IPS-15b (cell line): ENCODE results near the gene CAPS.

ENCODE experiments used
- H3K27me3 ChIP-seq: one replicate; pipeline ENCODE4 v1.6.1; 2013; ENCODE audit warnings: low read length; ENCODE audit not compliant: control insufficient read depth, insufficient read depth
- H3K36me3 ChIP-seq: one replicate; pipeline ENCODE4 v1.6.1; 2013; ENCODE audit warnings: low read length; ENCODE audit not compliant: control insufficient read depth, insufficient read depth
- H3K4me1 ChIP-seq: one replicate; pipeline ENCODE4 v1.6.1; 2013; ENCODE audit warnings: mild to moderate bottlenecking, low read length; ENCODE audit not compliant: control insufficient read depth, insufficient read depth
- H3K4me3 ChIP-seq: one replicate; pipeline ENCODE4 v1.5.1; 2013; ENCODE audit warnings: low read depth, low read length
- H3K9ac ChIP-seq: one replicate; pipeline ENCODE4 v1.6.1; 2013; ENCODE audit warnings: low read depth, mild to moderate bottlenecking, low read length
- H3K9me3 ChIP-seq: one replicate; pipeline ENCODE4 v1.6.1; 2013; ENCODE audit warnings: mild to moderate bottlenecking, low read length; ENCODE audit not compliant: control insufficient read depth, insufficient read depth

CAPS gene

DNA sequence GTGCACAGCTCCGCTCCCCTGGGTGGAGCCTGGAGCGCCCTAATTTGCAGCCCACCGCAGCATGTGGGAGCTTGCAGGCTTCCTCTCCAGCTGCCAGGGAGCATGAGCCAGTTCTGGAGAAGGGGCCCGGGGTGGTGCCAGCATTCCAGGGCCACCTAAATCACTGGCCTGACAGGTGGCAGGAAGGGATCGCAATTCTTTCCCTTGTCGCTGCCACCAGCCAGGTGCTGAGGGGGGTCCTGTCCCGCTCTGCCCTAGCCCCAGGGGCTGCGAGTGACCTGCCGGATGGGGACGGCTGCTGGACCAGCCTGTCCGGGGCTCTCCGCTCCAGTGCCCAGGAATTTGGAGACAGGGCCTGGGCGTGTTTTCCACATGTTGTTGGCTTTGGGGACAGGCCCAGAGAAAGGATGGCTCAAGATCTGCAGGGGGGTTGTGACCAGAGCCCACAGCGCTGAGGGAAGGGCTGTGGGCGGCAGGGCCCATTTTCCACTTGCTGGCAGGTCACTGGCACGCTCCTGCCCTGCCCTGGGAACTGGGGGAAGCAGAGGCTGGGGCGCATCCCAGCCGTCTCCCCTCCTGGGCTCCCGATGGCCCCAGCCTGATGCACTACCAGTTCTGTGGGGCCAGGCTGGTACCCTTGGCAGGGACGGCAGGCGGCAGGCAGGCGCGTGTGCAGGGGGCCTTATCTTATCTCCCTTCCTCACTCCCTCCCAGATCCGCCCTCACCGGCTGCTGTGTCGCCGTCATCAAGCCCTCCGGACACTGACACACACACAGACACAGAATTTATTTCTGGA, 19.9 kb upstream of the CAPS start:
- no peak overlapping the region for H3K4me3 ChIP-seq
- H3K36me3 ChIP-seq = peaks cover 16% of the 10 kb centered on the region
- peaks cover 5% of the 10 kb centered on the region for H3K4me1 ChIP-seq
- no peaks in the 10 kb centered on the region for H3K27me3 ChIP-seq
- H3K9me3 ChIP-seq = no peaks in the 10 kb centered on the region
- H3K9ac ChIP-seq = no peak overlapping the region

DNA sequence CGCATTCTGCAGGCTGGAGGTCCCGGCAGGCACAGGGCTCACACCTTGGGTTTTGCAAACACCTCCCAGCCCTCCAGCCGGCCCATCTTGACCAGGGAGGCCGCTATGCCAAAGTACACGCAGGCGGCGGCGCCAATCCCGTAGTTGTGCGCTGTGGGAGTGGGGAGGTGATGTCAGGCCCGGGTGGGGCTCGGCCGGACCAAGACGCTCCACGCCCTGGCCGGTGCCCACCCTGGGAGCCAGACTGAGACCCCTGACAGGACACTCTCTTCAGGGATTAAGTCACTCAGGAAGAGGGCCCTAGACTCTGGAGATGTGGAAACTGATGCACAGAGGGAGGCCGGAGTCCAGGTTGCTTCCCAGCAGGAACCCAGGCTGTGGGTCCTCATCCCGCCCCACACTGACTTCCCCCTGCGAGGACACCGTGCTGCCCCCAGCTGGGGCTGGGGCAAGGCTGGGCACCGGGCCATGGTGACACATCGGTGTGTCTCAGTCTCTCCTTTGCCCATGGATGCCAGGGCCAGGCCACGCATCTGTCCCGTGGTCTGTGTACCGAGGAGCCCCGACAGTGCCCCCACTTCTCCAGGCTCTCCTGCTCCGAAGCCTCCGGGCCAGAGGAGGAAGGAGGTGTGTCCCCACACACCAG, 19.2 kb upstream of the CAPS start:
- H3K9ac ChIP-seq = no peak overlapping the region
- peaks cover 5% of the 10 kb centered on the region for H3K4me1 ChIP-seq
- no peaks in the 10 kb centered on the region for H3K9me3 ChIP-seq
- H3K4me3 ChIP-seq = no peak overlapping the region
- H3K36me3 ChIP-seq = peaks cover 16% of the 10 kb centered on the region
- H3K27me3 ChIP-seq = no peaks in the 10 kb centered on the region

DNA sequence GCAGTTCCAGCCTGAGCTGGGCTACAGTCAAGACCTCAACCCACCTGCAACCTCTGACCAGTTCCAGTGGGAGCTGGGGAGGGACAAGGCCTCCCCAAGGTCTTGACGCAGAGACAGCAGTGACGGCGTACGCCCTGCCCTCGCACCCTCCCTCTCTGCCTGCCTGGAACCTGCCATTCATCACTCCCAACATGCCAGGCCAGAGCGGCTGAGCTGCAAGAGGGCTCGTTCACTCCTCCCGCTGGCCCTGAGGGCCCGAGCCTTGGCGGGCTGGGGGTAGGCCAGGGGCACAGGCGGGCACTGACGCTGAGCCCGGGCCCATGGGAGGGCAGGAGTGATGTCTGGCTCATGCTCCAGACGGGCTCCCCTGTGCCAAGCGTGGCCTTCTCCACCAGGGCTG, 18.6 kb upstream of the CAPS start:
- H3K27me3 ChIP-seq = no peaks in the 10 kb centered on the region
- peaks cover 19% of the 10 kb centered on the region for H3K36me3 ChIP-seq
- no peak overlapping the region for H3K9ac ChIP-seq
- no peak overlapping the region for H3K4me3 ChIP-seq
- H3K9me3 ChIP-seq = no peaks in the 10 kb centered on the region
- peaks cover 5% of the 10 kb centered on the region for H3K4me1 ChIP-seq

DNA sequence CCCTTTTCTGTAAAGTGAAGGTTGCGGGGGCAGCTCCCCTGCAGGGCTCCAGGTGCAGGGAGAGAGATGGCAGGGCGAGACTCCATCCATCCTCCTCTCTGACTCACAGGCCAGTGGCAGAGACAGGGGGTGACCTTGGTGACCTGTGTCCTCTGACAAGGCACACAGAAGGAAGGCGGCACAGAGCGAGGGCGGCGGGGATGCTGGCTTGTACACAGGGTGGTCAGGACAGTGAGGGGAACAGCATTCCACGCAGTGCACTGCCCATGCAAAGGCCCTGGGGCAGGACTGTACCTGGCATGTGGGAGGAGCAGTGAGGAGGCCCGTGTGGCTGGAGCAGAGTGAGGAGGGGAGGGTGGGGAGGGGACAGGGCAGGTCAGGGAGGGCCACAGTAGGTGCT, 18.2 kb upstream of the CAPS start:
- Histone ChIP-seq H3K9ac (no peak overlapping the region), H3K4me1 (peaks cover 5% of the 10 kb centered on the region), H3K36me3 (peaks cover 20% of the 10 kb centered on the region), H3K27me3 (no peaks in the 10 kb centered on the region), H3K4me3 (no peak overlapping the region), H3K9me3 (no peaks in the 10 kb centered on the region)

DNA sequence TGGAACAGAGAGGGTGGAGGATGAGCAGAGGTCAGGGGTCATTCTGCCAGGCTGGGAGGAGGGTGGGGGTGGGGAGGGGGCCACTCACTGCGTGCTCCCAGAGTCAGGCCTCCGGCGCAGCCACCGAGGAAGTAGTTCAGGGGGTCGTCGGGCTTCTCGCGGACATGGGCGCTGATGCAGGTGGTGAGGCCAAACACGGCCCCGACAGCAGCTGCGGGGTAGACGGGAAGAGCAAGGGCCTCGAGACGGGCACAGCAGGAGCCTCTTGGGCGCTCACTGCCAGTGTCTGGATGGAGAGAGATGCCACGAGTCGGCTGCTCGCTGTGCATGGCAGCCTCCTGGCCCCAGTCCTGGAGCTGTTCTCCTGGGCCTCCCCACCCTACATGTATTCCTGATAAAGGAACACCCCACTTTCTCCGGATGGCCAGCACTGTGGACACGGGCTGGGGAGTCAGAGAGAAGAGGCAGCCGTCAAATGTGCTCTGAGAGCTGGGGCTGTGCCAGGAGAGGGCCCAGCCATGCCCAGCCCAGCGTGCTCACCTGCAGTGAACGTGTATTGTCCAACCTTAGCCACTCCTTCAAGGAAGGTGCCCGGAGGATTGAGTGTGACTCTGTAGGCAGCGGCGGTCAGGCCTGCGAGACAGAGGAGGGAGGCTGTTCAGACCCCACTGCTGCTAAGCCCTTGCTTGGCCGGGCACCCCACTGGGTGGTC, 17.5 kb upstream of the CAPS start:
- peaks cover 24% of the 10 kb centered on the region for H3K36me3 ChIP-seq
- no peak overlapping the region for H3K9ac ChIP-seq
- no peaks in the 10 kb centered on the region for H3K9me3 ChIP-seq
- peaks cover 5% of the 10 kb centered on the region for H3K4me1 ChIP-seq
- H3K4me3 ChIP-seq = no peak overlapping the region
- H3K27me3 ChIP-seq = no peaks in the 10 kb centered on the region

DNA sequence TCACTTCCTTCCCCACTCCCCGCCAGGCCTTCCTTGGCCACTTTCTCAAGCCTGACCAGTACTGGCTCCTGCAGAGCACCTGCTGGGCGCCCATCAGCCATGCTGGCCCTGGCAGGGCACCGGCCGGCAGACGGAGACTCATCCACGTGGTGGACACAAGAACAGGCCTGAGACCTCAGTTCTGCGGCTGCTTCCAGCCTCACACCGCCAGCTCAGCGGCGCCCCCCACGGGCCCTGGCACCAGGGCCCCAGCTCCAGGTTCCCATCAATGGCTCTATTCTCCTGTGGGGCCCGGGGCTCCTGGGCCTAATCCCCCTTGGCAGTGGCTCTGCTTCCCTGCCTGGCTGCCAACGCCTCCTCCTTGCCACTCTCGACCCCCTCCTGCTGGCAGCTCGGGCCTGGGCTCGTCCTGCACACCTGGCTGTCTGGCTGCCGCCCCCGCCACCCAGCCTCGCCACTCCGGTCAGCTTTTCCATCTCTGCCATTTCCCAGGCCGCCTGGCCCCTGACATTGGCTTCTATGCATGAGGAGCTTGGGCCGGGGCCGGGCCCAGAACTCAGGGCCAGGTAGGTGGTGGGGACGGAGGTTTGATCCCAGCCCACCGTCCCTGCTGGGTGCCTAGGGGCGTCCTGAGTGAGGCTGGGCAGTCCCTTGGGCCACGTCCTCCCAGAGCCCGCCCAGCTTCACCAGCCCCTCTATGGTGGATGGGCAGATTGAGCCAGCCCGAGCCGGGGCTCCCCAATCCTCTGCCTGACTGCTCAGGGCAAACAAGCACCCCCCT, 16.7 kb upstream of the CAPS start:
- Histone ChIP-seq H3K4me1 (peaks cover under 1% of the 10 kb centered on the region), H3K9me3 (no peaks in the 10 kb centered on the region), H3K4me3 (no peak overlapping the region), H3K9ac (no peak overlapping the region), H3K27me3 (no peaks in the 10 kb centered on the region), H3K36me3 (peaks cover 24% of the 10 kb centered on the region)

DNA sequence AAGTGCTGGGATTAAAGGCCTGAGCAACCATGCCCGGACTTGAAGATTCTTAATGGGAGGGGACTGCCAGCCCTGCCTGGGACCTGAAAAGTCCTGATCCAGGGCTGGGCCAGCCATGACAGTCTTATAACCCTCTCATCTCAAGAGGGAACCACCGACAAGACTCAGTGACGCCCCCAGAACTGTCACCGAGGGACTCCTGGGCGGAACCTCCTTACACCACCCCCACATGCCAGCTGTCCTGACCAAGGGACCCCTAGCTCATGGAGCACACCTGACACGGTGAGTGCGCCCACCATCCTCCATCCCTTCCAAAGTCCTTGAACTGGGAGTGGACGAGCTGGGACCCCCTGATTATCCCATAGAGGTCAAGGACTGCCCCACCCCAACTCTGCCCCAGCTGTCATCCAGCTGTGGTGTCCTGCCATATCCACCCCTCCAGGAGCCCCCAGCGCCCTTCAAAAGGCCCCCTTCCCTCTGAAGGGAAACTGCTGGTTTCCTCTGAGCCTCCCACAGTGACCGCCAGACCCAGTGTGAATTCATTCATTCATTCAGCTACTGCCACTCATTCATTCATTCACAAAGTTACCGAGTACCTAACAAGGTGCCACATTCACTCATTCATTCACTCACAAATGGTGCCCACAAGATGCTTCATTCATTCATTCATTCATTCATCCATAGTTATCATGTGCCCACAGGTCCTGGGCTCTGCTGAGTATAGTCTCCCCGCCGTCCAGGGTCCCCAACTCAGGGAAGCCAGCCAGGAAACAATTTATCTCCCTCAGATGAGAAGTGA, 14.1 kb upstream of the CAPS start:
- Histone ChIP-seq H3K36me3 (peaks cover 24% of the 10 kb centered on the region), H3K4me3 (no peak overlapping the region), H3K9ac (no peak overlapping the region), H3K4me1 (no peaks in the 10 kb centered on the region), H3K27me3 (no peaks in the 10 kb centered on the region), H3K9me3 (no peaks in the 10 kb centered on the region)

DNA sequence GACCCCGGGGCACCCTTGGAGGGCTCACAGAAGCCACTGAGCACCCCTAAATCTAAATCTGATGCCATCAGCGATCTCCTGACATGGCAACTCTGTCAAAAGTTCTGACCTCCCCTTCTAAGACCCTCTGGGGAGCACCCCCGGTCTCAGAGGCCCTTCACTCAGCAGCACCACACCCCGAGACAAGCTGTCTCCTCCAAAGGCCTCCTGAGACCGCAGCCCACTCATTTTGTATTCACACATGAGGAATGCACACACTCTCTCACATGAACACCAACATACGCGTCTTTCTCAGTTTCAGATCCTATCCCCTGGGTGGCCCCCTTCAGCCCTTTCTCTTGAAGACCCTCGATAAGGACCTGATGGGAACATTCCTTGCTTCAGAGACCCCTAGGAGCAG, 13.1 kb upstream of the CAPS start:
- H3K4me3 ChIP-seq = no peak overlapping the region
- H3K9me3 ChIP-seq = no peaks in the 10 kb centered on the region
- H3K27me3 ChIP-seq = no peaks in the 10 kb centered on the region
- no peak overlapping the region for H3K9ac ChIP-seq
- peaks cover 17% of the 10 kb centered on the region for H3K36me3 ChIP-seq
- H3K4me1 ChIP-seq = no peaks in the 10 kb centered on the region

DNA sequence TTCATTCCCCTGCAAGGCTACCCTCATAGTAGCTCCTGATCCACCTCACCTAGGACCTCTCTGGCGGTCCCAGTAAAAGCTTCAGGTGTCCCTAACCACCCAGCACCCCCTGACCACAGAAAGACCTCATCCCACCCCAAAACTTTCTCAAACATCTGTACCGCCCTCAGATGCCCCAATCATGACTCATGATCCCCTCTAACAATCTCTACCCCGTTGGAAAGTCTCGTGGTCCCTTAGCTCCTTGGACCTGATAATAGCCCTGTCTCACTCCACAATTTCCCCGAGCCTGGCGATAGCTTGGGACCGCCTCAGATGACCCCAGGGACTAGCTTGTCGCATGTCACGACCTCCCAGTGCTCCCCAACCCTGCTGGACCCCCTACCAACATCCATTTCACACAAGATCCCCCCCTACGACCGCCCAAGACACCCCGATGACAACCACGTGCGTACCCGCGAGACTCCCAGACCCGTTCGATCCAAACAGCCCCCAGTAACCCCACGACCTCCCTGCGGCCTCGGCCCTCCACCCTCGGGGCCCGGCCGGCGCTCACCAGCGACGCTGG, 10.9 kb upstream of the CAPS start:
- Histone ChIP-seq H3K4me1 (no peaks in the 10 kb centered on the region), H3K4me3 (peak overlapping the region; percentile 98), H3K36me3 (peaks cover 7% of the 10 kb centered on the region), H3K27me3 (no peaks in the 10 kb centered on the region), H3K9me3 (no peaks in the 10 kb centered on the region), H3K9ac (peak overlapping the region; percentile 99)

DNA sequence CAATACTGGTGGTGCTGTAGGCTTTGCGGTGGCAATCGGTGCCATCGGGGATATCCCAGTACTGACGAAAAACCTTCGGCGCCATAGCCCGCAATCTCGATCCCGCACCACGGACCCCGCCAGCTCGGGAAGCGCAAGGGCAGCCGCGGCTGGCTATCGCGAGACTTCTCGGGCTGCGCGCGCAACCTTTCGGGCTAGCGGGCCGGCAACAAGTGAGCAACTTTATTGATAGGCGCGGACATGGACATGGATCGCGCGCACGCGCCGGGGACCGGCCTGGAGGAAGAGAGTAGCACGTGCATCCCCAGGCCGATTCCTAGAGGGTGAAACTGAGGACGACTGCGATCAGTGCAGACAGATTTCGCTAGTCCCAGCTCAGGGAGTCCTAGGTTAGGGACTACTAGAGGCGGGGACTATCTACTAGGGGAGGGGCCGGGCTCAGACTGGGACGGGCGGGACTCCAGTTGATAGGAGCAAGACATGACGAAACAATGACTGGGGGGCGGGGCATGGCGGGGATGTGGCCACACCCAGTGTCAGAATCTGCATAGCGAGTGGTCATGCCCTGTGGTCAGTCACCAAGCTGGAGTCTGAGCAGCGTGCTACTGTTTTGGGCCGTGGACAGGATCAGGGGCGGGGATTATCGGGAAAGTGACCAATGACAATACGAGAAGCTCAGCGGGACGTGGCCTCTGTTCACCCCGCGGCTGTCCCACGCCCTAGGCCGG, 10.3 kb upstream of the CAPS start, which contains the start of gene NDUFA11:
NDUFA11 (minus strand) TSS at position 167 of the 728 bp plus-strand sequence; CDS start at position 85, 82 bp downstream.
- H3K36me3 ChIP-seq = peaks cover 7% of the 10 kb centered on the region
- peak within 1 kb of the TSS; percentile 98 for H3K4me3 ChIP-seq
- H3K9ac ChIP-seq = peak within 1 kb of the TSS; percentile 99
- H3K9me3 ChIP-seq = no peaks in the 10 kb centered on the region
- no peaks in the 10 kb centered on the region for H3K27me3 ChIP-seq
- H3K4me1 ChIP-seq = no peaks in the 10 kb centered on the region
